AG20443 (cell line): ENCODE data around the gene RNF220.
"Not testable (repeated sequence)": the region's sequence is repeated elsewhere in the genome, so short reads cannot be mapped to it uniquely, and the experiment has no call there.

Experiments
- DNase-seq: peaks from one replicate; pipeline ENCODE4 v3.0.0; 2012; ENCODE audit warnings: low spot score, mixed read lengths

Gene RNF220

GRCh38 chr1:44653107-44653964 lies 248.3 kb downstream of the RNF220 start:
- DNase-seq = no peak

DNA sequence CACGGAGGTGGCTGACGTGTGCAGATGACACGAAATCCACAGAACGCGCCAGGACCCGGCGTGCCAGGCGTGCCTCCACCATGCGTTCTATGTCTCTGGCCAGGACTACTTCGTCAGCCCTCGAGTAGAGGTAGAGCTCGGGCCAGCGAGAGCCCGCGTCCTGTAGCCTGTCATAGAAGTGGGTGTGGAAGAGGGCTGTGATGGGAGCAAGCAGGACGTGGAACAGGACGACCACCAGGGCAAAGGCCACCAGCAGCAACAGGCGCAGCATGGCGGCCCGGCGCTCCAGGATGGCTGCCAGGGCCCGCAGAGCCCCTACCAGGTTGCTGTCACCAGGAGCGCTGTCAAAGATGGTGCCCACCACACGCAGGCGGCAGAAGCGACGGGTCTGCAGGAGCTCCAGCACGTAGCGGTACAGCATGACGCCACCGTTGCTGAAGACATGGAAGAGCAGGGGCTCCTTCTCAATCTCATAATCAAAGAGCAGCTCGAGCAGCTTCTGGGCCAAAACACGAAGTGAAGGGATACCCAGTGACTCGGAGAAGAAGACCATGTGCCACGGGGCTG lies 249.6 kb downstream of the RNF220 start:
- no peak for DNase-seq

DNA sequence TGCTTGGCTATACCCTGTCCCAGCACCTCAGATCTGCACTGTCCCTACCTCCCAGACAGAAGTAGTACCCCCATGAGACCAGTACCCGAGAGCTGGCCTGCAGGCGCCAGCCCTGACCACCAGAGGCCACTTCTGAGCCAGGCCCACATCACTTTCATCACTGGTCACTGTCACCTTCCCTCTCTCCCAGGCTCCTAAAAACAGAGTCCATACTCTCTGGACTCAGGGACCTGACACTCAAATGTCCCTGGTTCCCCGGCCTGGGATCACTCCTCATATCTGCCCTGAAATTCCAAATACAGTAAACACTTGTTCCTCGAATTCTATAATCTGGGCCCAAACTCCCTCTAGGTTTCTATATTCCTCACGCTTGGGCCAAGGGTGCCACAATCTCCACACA lies 250.6 kb downstream of the RNF220 start:
- peak; percentile 56 for DNase-seq

DNA sequence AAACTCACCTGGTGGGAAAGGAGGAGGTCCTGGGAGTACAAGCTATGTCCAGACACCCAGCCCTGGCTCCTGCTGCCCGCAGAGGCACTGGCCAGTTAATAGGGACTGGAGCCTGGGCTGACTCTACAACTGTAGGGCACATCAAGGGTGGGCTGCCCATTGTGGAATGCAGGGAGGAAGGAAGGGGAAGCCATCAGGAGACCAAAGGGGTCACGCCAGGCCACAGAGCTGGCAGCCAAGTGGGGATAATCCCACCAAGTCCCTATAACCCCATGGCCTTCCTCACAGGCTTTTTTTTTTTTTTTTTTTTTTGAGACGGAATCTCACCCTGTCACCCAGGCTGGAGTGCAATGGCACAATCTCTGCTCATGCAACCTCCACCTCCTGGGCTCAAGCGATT lies 254.5 kb downstream of the RNF220 start:
- no peak for DNase-seq

GRCh38 chr1:44660176-44660575 lies 255.1 kb downstream of the RNF220 start:
- DNase-seq = no peak

- no peak for DNase-seq
Measured at GRCh38 chr1:44661781-44662682, 257.0 kb downstream of the RNF220 start.

DNA sequence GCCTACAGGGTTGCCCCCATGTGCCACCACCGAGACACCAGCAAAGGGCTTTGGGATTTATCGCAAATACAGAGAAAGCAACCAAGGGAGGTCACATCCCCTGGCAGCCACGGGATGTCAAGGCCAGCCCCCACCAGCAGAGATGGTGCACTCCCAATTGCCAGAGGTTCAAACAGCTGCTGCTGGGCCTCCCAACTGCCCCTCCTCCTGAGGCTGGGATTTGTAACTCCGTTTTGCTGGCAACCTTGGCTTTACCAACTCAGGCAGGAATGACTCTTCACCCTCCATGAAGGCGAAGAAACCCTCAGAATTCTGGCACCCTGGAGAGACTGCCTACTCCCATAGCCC lies 257.6 kb downstream of the RNF220 start:
- DNase-seq = no peak

DNA sequence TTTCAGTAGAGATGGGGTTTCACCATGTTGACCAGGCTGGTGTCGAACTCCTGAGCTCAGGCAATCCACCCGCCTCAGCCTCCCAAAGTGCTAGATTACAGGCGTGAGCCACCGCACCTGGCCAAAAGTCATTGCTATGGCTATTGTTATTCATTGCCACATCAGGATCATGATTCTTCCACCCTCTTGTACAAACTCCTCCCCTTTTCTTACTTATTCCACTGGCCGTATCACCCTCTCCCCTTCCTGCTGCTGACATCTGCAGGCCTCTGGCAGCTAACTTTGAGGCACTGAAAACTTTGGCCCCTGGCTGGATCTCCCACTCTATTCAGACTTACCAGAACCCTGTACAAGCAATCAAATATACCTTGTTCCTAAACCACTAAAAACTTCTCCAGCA lies 258.4 kb downstream of the RNF220 start:
- DNase-seq = no peak

GRCh38 chr1:44664730-44665370 lies 259.8 kb downstream of the RNF220 start:
- DNase-seq = no peak

DNA sequence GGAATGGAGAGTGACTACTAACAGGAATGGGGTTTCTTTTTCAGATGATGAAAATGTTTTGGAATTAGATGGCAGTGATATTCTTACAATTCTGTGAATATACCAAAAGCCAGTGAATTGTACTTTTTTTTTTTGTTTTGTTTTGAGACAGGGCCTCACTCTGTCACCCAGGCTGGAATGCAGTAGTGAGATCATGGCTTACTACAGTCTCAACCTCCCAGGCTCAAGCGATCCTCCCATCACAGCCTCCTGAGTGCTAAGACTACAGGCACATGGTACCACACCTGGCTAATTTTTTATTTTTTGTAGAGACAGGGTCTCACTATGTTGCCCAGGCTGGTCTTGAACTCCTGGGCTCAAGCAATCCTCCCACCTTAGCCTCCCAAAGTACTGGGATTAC lies 261.7 kb downstream of the RNF220 start:
- DNase-seq = not testable (repeated sequence)

DNA sequence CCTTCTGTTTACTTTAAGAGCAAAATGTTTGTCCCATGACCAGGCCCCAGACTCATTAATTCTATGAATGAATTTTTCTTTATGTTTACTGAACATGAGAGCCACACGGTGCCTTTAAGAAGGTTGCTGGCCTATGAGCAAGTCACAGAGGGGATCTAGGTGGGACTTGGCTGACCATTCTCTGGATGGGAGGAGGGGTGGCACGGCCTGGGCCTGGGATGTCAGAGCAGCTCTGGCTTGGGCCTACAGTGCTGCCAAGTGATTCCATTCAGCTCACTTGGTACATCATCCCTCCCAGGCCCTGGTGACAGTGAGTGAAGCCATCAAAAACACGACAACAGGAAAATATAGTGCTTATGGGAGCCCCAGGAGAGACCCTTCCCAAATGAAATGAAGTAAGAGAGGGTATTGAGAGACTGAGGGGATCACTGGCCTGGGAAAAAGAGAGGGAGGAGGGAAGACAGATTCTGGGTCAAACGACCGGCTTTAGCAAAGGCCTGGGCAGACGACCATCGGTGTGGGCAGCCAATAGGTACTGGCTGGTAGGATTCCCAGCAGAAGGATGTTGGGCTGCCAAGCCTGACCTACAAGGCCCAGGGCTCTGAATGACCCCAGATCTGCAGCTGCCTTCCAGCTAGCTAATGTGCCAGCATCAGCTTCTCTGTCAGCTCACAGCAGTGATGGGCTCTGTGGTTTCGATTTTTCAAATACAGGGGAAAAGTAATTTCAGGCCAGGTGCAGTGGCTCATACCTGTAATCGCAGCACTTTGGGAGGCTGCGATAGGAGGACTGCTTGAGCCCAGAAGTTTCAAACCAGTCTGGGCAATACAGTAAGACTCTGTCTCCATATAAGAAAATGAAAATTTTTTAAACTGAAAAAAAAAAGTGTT lies 265.9 kb downstream of the RNF220 start:
- no peak for DNase-seq

DNA sequence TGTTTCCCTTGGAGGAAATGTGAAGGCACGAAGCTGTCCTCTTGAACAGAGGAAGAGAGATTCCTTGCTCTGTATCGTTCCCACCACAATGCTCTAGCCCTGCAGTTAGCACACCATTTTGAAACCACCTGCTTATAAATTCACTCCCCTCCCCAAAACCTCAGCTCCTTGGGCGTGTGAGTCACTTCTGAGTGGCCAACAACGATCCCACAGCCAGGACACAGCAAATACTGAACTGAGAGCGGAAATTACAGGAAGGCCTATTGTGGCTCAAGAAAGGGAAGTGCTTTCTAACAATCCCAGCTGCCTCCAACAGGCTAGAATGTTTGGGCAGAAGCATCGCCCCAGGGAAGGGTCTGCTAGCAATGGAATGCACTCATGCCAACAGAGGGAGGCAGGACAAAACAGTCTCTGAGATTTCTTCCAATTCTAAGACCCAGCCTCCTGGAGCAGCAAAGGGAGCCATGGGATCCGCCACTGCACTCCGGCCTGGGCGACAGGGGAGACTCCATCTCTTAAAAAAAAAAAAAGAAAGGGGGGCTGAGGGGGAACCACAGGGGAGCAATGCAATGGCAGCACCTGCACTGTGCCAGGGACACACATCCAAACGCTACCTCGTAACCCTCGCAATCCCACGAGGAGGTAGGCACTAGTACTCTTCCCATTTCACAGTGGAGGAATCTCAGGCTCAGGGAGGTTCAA lies 267.4 kb downstream of the RNF220 start:
- DNase-seq = no peak

- DNase-seq = no peak
Measured at GRCh38 chr1:44672961-44673674, 268.1 kb downstream of the RNF220 start.

GRCh38 chr1:44673675-44674112 lies 268.6 kb downstream of the RNF220 start:
- DNase-seq = no peak

- peak; percentile 98 for DNase-seq
Measured at GRCh38 chr1:44674113-44675000, 269.3 kb downstream of the RNF220 start, which contains the start of the genes ARMH1 and TMEM53. ARMH1 (plus strand) TSS chr1:44674714; CDS start chr1:44689698, 14,984 bp downstream. TMEM53 (minus strand) TSS chr1:44674481; CDS start chr1:44674391, 90 bp downstream.

- no peak for DNase-seq
Measured at GRCh38 chr1:44675186-44675585, 270.1 kb downstream of the RNF220 start.

DNA sequence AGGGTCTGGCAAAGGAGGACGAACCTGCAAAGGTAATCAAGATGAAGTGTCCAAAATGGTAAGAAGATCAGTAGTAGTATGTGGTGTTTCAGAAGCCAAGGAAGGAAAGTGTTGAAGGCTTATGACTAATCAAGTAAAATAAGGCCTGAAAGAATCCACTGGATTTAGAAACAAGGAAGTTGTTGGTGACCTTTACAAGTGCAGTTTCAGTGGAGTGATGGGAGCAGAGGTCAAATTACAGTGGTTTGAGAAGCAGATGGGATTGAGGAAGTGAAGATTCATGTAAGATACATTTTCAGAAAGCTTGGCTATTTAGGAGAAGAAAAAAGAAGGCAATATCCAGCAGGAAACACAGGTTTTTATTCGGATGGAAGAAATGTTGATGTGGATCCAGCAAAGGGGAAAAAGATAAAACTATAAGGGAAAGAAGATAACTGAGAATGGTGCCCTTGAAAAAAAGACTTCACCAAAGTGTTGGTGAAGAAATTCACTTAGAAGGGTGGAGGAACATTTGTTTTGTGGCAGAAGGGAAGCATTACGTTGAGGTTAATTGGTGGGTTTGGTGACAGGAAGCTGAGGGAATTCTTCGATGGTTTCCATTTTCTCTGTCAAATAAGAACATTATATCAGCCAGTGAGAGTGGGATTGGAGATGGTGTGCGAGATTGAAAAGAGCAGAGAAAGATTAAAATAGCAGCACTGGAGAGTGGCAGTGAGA lies 271.6 kb downstream of the RNF220 start:
- no peak for DNase-seq

GRCh38 chr1:44677201-44677766 lies 272.2 kb downstream of the RNF220 start:
- DNase-seq = peak; percentile 61
